K562 (cell line): ENCODE results near the gene FTO. TPM values are rescaled to one million over a fixed set of nuclear protein-coding genes. Genes with fewer than 3 reads are reported as not detected.

Experiments
- ATAC-seq: fragments of 200-7000 bp; cut with Tn5 transposase; 3 replicates; pipeline ENCODE4 v1.9.1; 2020; ENCODE audit warnings: moderate library complexity
- BruUV-seq: library from RNA; stranded (reverse); fragments of 400-500 nt; replicated peaks from 2 replicates; lab custom pipeline; 2021; lab: Mats Ljungman, UMichigan
- CTCF ChIA-PET: fragments of 300-600 bp; formaldehyde crosslinking; extraction: SDS; loops from one replicate; lab custom pipeline; 2021; ENCODE audit warnings: low intra/inter-chr PET ratio; lab: Yijun Ruan, JAX
- POLR2A ChIA-PET: fragments of 300-600, 350-650 bp; sonication (Branson Sonifier 250); formaldehyde crosslinking; extraction: SDS; loops from one replicate; lab custom pipeline; 2021; ENCODE audit warnings: antibody characterized with exemption, inconsistent platforms; lab: Yijun Ruan, JAX
- DNase-seq, 4 experiments: peaks; one replicate each; pipeline versions ENCODE4 v3.0.0 to v3.0.0-alpha.2; 2011 to 2018; ENCODE audit warnings: low spot score in 3 of 4, mixed read lengths in 3 of 4; ENCODE audit errors: extremely low read depth in 1 of 4
- FAIRE-seq: peaks from 2 replicates; lab custom pipeline; 2011; peaks lifted over from hg19 to GRCh38; lab: Jason Lieb, UNC
- H2AFZ ChIP-seq: 2 replicates; pipeline ENCODE4 v1.6.0; 2011; ENCODE audit warnings: low read depth, low read length, control low read depth, inconsistent platforms
- H3K27ac ChIP-seq: fragments of 200-600 bp; 3 replicates; pipeline ENCODE4 v1.8.0; 2011; ENCODE audit warnings: low read depth, mild to moderate bottlenecking, control low read depth, inconsistent platforms, low read length, moderate library complexity, mixed read lengths; ENCODE audit errors: extremely low read depth
- H3K27me3 ChIP-seq, 2 experiments: fragments of 300-600 bp in 1 of 2; 2 replicates in 1 of 2; 3 replicates in 1 of 2; pipeline versions ENCODE4 v1.6.0 to v1.8.0; 2011; ENCODE audit warnings: inconsistent platforms in 2 of 2, low read length in 2 of 2, mild to moderate bottlenecking in 1 of 2, mixed read lengths in 1 of 2, moderate library complexity in 1 of 2; ENCODE audit not compliant: control insufficient read depth in 2 of 2, insufficient read depth in 2 of 2
- H3K36me3 ChIP-seq: fragments of 300-600 bp; 3 replicates; pipeline ENCODE4 v1.8.0; 2011; ENCODE audit warnings: mild to moderate bottlenecking, low read length, inconsistent platforms; ENCODE audit not compliant: control insufficient read depth, insufficient read depth
- H3K4me1 ChIP-seq, 2 experiments: fragments of 200-600 bp in 1 of 2; replicated peaks in 1 of 2; 2 replicates in 1 of 2; 3 replicates in 1 of 2; pipeline versions ENCODE4 v1.5.1 to v1.8.0; 2011; ENCODE audit warnings: inconsistent platforms in 2 of 2, low read length in 2 of 2, mild to moderate bottlenecking in 1 of 2, mixed read lengths in 1 of 2, moderate library complexity in 1 of 2; ENCODE audit not compliant: control insufficient read depth in 2 of 2, insufficient read depth in 2 of 2
- H3K4me2 ChIP-seq: 2 replicates; pipeline ENCODE4 v1.6.1; 2011; ENCODE audit warnings: low read length, control low read depth, inconsistent platforms, mixed read lengths; ENCODE audit not compliant: insufficient read depth
- H3K4me3 ChIP-seq: fragments of 200-600 bp; sonication (generic), shearing (Covaris generic); 2 replicates; pipeline ENCODE4 v1.5.1; 2016; ENCODE audit warnings: control low read depth, inconsistent platforms
- H3K79me2 ChIP-seq: fragments of 200-600 bp; 3 replicates; pipeline ENCODE4 v1.8.0; 2011; ENCODE audit warnings: low read length, inconsistent platforms; ENCODE audit not compliant: control insufficient read depth, insufficient read depth
- H3K9ac ChIP-seq, 2 experiments: 2 replicates each; pipeline versions ENCODE4 v1.6.0 to v1.6.1; 2011; ENCODE audit warnings: low read depth in 2 of 2, low read length in 2 of 2, control low read depth in 1 of 2, inconsistent platforms in 1 of 2, mild to moderate bottlenecking in 1 of 2, mixed read lengths in 1 of 2; ENCODE audit not compliant: insufficient read depth in 1 of 2
- H3K9me1 ChIP-seq: one replicate; pipeline ENCODE4 v1.6.0; 2011; ENCODE audit warnings: inconsistent platforms, mild to moderate bottlenecking, low read length, moderate library complexity; ENCODE audit not compliant: control insufficient read depth, insufficient read depth
- H3K9me3 ChIP-seq: replicated peaks from 2 replicates; pipeline ENCODE4 v1.5.1; 2011; ENCODE audit warnings: low read depth, low read length, inconsistent platforms; ENCODE audit not compliant: control insufficient read depth, insufficient read depth
- H4K20me1 ChIP-seq: replicated peaks from 2 replicates; pipeline ENCODE4 v1.6.1; 2011; ENCODE audit warnings: low read length, inconsistent platforms, mixed read lengths; ENCODE audit not compliant: control insufficient read depth, insufficient read depth
- ARID1B ChIP-seq: fragments of 450-650 bp; IDR thresholded peaks from 2 replicates; pipeline ENCODE4 v1.6.1; 2016; ENCODE audit warnings: antibody characterized with exemption, mild to moderate bottlenecking, inconsistent platforms
- CREBBP ChIP-seq: IDR thresholded peaks from one replicate; pipeline ENCODE4 v1.6.1; 2012; ENCODE audit warnings: low read depth, mild to moderate bottlenecking, control low read depth, inconsistent platforms, low read length
- ELF2 ChIP-seq: fragments of 250-450 bp; sonication (Bioruptor Pico); IDR thresholded peaks from 2 replicates; pipeline ENCODE4 v1.5.0; 2021; ENCODE audit warnings: mild to moderate bottlenecking
- HMG20A ChIP-seq: fragments of 450-650 bp; formaldehyde crosslinking; conservative IDR thresholded peaks from 2 replicates; pipeline ENCODE4 v1.4.0; 2020; ENCODE audit warnings: mild to moderate bottlenecking, mixed read lengths
- SMAD4 ChIP-seq: fragments of 250-450 bp; sonication (Bioruptor Pico); conservative IDR thresholded peaks from 2 replicates; pipeline ENCODE4 v1.8.0; 2021; ENCODE audit warnings: inconsistent platforms, mild to moderate bottlenecking, moderate library complexity
- SNRNP70 ChIP-seq: fragments of 200-400 bp; formaldehyde crosslinking; optimal IDR thresholded peaks from 2 replicates; pipeline ENCODE3; 2017; ENCODE audit warnings: low read depth, low read length
- SRF ChIP-seq, 2 experiments: fragments of 250-450, 450-650 bp in 1 of 2; sonication (Bioruptor Pico) in 1 of 2; sonication (generic) in 1 of 2; formaldehyde crosslinking; IDR thresholded peaks; 2 replicates each; pipeline versions ENCODE4 v1.5.0 to v1.5.1; 2020 to 2022; ENCODE audit warnings: mild to moderate bottlenecking in 1 of 2, missing genetic modification reagents in 1 of 2
- ZBTB1 ChIP-seq: sonication (generic); formaldehyde crosslinking; IDR thresholded peaks from 2 replicates; pipeline ENCODE4 v1.8.1; 2023; ENCODE audit warnings: missing genetic modification reagents, low read depth, mild to moderate bottlenecking, borderline replicate concordance
- ZNF133 ChIP-seq: fragments of 250-450 bp; sonication (Bioruptor Pico); IDR thresholded peaks from 2 replicates; pipeline ENCODE4 v1.4.0; 2020; ENCODE audit warnings: mild to moderate bottlenecking
- ZNF57 ChIP-seq: fragments of 450-650 bp; formaldehyde crosslinking; IDR thresholded peaks from 2 replicates; pipeline ENCODE4 v1.4.0; 2020; ENCODE audit warnings: mild to moderate bottlenecking, moderate library complexity
- ZNF764 ChIP-seq: fragments of 250-450 bp; sonication (Bioruptor Pico); IDR thresholded peaks from 2 replicates; pipeline ENCODE4 v1.4.0; 2020; ENCODE audit warnings: low read depth, mild to moderate bottlenecking, moderate library complexity
- WGBS: fragments of 100-300 bp; shearing (Covaris generic); methylation state at CpG from one replicate; pipeline ENCODE4 v1.1.6; 2016; ENCODE audit warnings: low coverage, mixed read lengths; ENCODE audit not compliant: insufficient coverage; ENCODE audit errors: missing lambda C conversion rate; 5-methylcytosine and 5-hydroxymethylcytosine counted together
- in situ Hi-C: fragments of 300-500 bp; cut with MboI; formaldehyde crosslinking; loops from 4 replicates; pipeline ENCODE4 v1.15.0; 2018; ENCODE audit warnings: inconsistent platforms, mixed read lengths
- intact Hi-C: fragments of 100-400 bp; cut with micrococcal nuclease; formaldehyde crosslinking; loops from 2 replicates; pipeline ENCODE4 v1.14.2; 2022
- polyA plus RNA-seq, 8 experiments: library from polyadenylated mRNA; depleted of rRNA in 4 of 8; stranded (reverse) in 5 of 8; unstranded in 3 of 8; fragments of >200 nt; fragmentation: Nextera tagmentation in 2 of 8; fragmentation: Illumina TruSeq in 1 of 8; extraction: Ambion mirVana in 2 of 8; extraction: Trizol in 1 of 8; gene quantifications; 2 replicates each; pipeline versions ENCODE4 v1.2.1 to v1.2.3, GENCODE V29; 2011 to 2014; ENCODE audit warnings: inconsistent platforms in 1 of 8, missing spikeins in 1 of 8
- total RNA-seq, 7 experiments: library from RNA; depleted of rRNA in 6 of 7; stranded (reverse); fragments of >200 nt in 6 of 7; fragmentation: Illumina TruSeq in 2 of 7; extraction: Trizol in 2 of 7; gene quantifications; 2 replicates each; pipeline versions ENCODE4 v1.2.1 to v1.2.3, GENCODE V29; 2011 to 2021; ENCODE audit warnings: low replicate concordance in 1 of 7
- TF ChIP-seq, protein P1 (sequence below): fragments of 250-450 bp; sonication (Bioruptor Pico); IDR thresholded peaks from 2 replicates; pipeline ENCODE4 v1.5.0; 2021
- TF ChIP-seq, protein P2 (sequence below): fragments of 450-650 bp; formaldehyde crosslinking; conservative IDR thresholded peaks from 2 replicates; pipeline ENCODE4 v1.4.0; 2022; ENCODE audit warnings: mild to moderate bottlenecking, missing genetic modification characterization

The FTO gene
- total and polyA plus RNA-seq, 9 of the 15 experiments (the other 6 are each of a cell fraction or from before 2014, with no cell fraction given), result 11.3 to 27.7 (median 25.5) TPM

DNA sequence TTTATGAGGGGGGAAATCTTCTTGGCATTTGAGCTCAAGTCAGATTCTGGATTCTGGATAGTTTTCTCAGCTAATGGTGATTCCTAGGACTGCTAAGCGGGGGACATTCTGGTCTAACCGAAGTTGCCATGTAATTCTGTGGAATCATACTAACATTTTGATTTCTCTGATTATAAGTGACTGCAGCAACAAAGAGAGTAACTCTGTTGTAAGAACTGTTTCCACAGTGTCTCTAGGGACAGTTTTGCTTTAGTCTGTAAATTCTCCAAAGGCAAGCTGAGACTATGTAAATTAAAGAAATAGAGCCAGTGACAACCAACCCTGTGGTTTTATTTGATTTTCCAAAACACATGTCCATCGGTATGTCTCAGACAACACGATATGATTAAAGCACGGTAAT is 296.4 kb downstream of the FTO start (continued):
- no peak for TF ChIP-seq HMG20A (CRISPR knock-in tag)
- no peak for TF ChIP-seq ZNF764 (CRISPR knock-in tag)
- TF ChIP-seq ZBTB1 (CRISPR knock-in tag), result no peak

DNA sequence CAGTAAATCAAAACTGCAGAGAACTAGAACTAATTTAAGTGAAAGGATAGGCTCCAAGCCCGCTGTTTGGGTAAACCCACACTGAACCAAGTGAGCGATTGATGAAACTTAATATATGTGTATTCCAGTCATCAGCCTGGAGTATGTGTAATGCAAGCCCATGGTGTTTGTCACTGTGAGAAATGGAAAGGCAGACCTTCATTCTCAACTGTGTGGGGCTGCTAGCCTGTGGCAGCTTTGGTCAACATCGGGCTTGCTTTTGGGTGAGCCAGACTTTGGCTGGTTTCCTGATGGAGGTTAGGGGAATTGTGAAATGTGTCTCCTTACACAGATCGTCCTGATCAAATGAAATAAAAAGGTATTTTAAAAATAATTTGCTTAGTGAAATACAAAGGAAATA is 302.7 kb downstream of the FTO start:
- TF ChIP-seq ZNF57 (CRISPR knock-in tag) (no peak), SNRNP70 (no peak), ZNF133 (CRISPR knock-in tag) (no peak), ELF2 (CRISPR knock-in tag) (no peak), CREBBP (no peak), ARID1B (no peak), SRF (CRISPR knock-in tag; IDR thresholded peaks at IDR 0.05) (no peak), SMAD4 (CRISPR knock-in tag) (no peak)
- TF ChIP-seq, protein P1, sequence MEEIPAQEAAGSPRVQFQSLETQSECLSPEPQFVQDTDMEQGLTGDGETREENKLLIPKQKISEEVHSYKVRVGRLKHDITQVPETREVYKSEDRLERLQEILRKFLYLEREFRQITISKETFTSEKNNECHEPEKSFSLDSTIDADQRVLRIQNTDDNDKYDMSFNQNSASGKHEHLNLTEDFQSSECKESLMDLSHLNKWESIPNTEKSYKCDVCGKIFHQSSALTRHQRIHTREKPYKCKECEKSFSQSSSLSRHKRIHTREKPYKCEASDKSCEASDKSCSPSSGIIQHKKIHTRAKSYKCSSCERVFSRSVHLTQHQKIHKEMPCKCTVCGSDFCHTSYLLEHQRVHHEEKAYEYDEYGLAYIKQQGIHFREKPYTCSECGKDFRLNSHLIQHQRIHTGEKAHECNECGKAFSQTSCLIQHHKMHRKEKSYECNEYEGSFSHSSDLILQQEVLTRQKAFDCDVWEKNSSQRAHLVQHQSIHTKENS (CRISPR knock-in tag), result no peak
- TF ChIP-seq, protein P2, sequence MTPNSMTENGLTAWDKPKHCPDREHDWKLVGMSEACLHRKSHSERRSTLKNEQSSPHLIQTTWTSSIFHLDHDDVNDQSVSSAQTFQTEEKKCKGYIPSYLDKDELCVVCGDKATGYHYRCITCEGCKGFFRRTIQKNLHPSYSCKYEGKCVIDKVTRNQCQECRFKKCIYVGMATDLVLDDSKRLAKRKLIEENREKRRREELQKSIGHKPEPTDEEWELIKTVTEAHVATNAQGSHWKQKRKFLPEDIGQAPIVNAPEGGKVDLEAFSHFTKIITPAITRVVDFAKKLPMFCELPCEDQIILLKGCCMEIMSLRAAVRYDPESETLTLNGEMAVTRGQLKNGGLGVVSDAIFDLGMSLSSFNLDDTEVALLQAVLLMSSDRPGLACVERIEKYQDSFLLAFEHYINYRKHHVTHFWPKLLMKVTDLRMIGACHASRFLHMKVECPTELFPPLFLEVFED (CRISPR knock-in tag), result no peak
- H3K27ac ChIP-seq, result no peak overlapping the region
- no peak overlapping the region for H2AFZ ChIP-seq
- no peaks in the 10 kb centered on the region for H3K79me2 ChIP-seq
- no peaks in the 10 kb centered on the region for H3K4me1 ChIP-seq
- BruUV-seq, result no TSS peak
- no peak overlapping the region for H3K4me2 ChIP-seq
- WGBS, result 45% methylated on average over 4 of the region's 4 CpGs
- no peak overlapping the region for H3K9ac ChIP-seq
- H4K20me1 ChIP-seq, result no peaks in the 10 kb centered on the region
- H3K9me1 ChIP-seq, result no peaks in the 10 kb centered on the region
- H3K4me3 ChIP-seq, result no peak overlapping the region
- intact Hi-C loops, result no loop called here
- ChIA-PET CTCF (no interaction called here), POLR2A (no interaction called here)
- no peak for ATAC-seq
- FAIRE-seq, result no peak
- H3K9me3 ChIP-seq, result no peaks in the 10 kb centered on the region
- DNase-seq, result no peak
- in situ Hi-C loops, result no loop called here
- H3K27me3 ChIP-seq, result no peaks in the 10 kb centered on the region
- H3K36me3 ChIP-seq, result no peaks in the 10 kb centered on the region
